HepG2 (cell line): Measurements from ENCODE around the gene WDR7. TPM values are rescaled to one million over a fixed set of nuclear protein-coding genes. Genes with fewer than 3 reads are reported as not detected.

Experiments
- ATAC-seq: fragments of 200-7000 bp; cut with Tn5 transposase; 3 replicates; pipeline ENCODE4 v1.9.1; 2020; ENCODE audit warnings: mild to moderate bottlenecking, moderate library complexity
- BruUV-seq: library from RNA; stranded (reverse); fragments of 400-500 nt; replicated peaks from 2 replicates; lab custom pipeline; 2021; lab: Mats Ljungman, UMichigan
- CTCF ChIA-PET: fragments of 300-600 bp; formaldehyde crosslinking; extraction: SDS; loops from one replicate; lab custom pipeline; 2021; ENCODE audit warnings: low total read pairs, inconsistent platforms, low intra/inter-chr PET ratio; lab: Yijun Ruan, JAX
- POLR2A ChIA-PET: fragments of 350-600 bp; sonication (Branson Sonifier 250); formaldehyde crosslinking; loops from one replicate; lab custom pipeline; 2020; ENCODE audit warnings: antibody characterized with exemption, inconsistent platforms; lab: Yijun Ruan, JAX
- DNase-seq: peaks from one replicate; pipeline ENCODE4 v3.0.0-alpha.2; 2015; ENCODE audit warnings: low spot score
- FAIRE-seq: peaks from 3 replicates; lab custom pipeline; 2011; peaks lifted over from hg19 to GRCh38; lab: Jason Lieb, UNC
- H2AFZ ChIP-seq: one replicate; pipeline ENCODE4 v1.6.1; 2011; ENCODE audit warnings: low read length, inconsistent platforms
- H3K27ac ChIP-seq: fragments of 300-600 bp; 3 replicates; pipeline ENCODE4 v1.8.0; 2011; ENCODE audit warnings: mixed run types, mild to moderate bottlenecking, mixed read lengths, low read length, inconsistent platforms; ENCODE audit not compliant: insufficient read depth; ENCODE audit errors: extremely low read length
- H3K27me3 ChIP-seq, 2 experiments: fragments of 200-600 bp in 1 of 2; 2 replicates in 1 of 2; 3 replicates in 1 of 2; pipeline versions ENCODE4 v1.6.0 to v1.8.0; 2011; ENCODE audit warnings: low read length in 2 of 2, mild to moderate bottlenecking in 2 of 2, moderate library complexity in 2 of 2, inconsistent platforms in 1 of 2; ENCODE audit not compliant: insufficient read depth in 2 of 2, control insufficient read depth in 1 of 2
- H3K36me3 ChIP-seq, 2 experiments: fragments of 200-600 bp in 1 of 2; replicated peaks in 1 of 2; 2 replicates in 1 of 2; 3 replicates in 1 of 2; pipeline versions ENCODE4 v1.5.1 to v1.8.0; 2011; ENCODE audit warnings: low read length in 2 of 2, inconsistent platforms in 1 of 2; ENCODE audit not compliant: insufficient read depth in 2 of 2, control insufficient read depth in 1 of 2
- H3K4me1 ChIP-seq: 2 replicates; pipeline ENCODE4 v1.5.1; 2012; ENCODE audit warnings: low read length, inconsistent platforms; ENCODE audit not compliant: insufficient read depth
- H3K4me2 ChIP-seq: 2 replicates; pipeline ENCODE4 v1.6.0; 2011; ENCODE audit warnings: low read depth, low read length, inconsistent platforms
- H3K4me3 ChIP-seq, 3 experiments: fragments of 200-600 bp in 1 of 3; sonication (generic), shearing (Covaris generic) in 1 of 3; replicated peaks in 1 of 3; 2 replicates each; pipeline ENCODE4 v1.5.1; 2011 to 2016; ENCODE audit warnings: low read length in 3 of 3, inconsistent platforms in 2 of 3, low read depth in 2 of 3, mild to moderate bottlenecking in 2 of 3, control low read depth in 1 of 3, mixed read lengths in 1 of 3; ENCODE audit not compliant: insufficient read depth in 1 of 3
- H3K79me2 ChIP-seq: one replicate; pipeline ENCODE4 v1.6.1; 2011; ENCODE audit warnings: low read length, inconsistent platforms; ENCODE audit not compliant: insufficient read depth
- H3K9ac ChIP-seq: 2 replicates; pipeline ENCODE4 v1.6.0; 2011; ENCODE audit warnings: mild to moderate bottlenecking, low read depth, low read length, inconsistent platforms; ENCODE audit not compliant: insufficient read depth
- H3K9me3 ChIP-seq: 2 replicates; pipeline ENCODE4 v1.5.1; 2012; ENCODE audit warnings: mild to moderate bottlenecking, low read length
- H4K20me1 ChIP-seq: 2 replicates; pipeline ENCODE4 v1.6.0; 2011; ENCODE audit warnings: inconsistent platforms, mild to moderate bottlenecking, low read length, moderate library complexity; ENCODE audit not compliant: insufficient read depth
- BCL6 ChIP-seq: IDR thresholded peaks from 2 replicates; pipeline ENCODE4 v1.6.1; 2016; ENCODE audit warnings: missing genetic modification reagents, missing compliant biosample characterization
- KLF12 ChIP-seq: sonication (generic); formaldehyde crosslinking; IDR thresholded peaks from 2 replicates; pipeline ENCODE4 v1.4.0; 2020; ENCODE audit warnings: missing genetic modification reagents, borderline replicate concordance
- PHB2 ChIP-seq: fragments of 450-650 bp; IDR thresholded peaks from 2 replicates; pipeline ENCODE4 v1.6.1; 2018; ENCODE audit not compliant: partially characterized antibody
- PRMT3 ChIP-seq: sonication (generic); formaldehyde crosslinking; IDR thresholded peaks from 2 replicates; pipeline ENCODE4 v1.8.1; 2022; ENCODE audit warnings: low read depth, mild to moderate bottlenecking, moderate library complexity, missing genetic modification reagents, borderline replicate concordance
- RBM39 ChIP-seq: fragments of 200-400 bp; formaldehyde crosslinking; IDR thresholded peaks from one replicate; pipeline ENCODE4 v1.6.1; 2018; ENCODE audit warnings: antibody characterized with exemption, mild to moderate bottlenecking, low read depth, low read length; ENCODE audit not compliant: poor library complexity, severe bottlenecking
- SETDB1 ChIP-seq: sonication (generic); formaldehyde crosslinking; IDR thresholded peaks from 2 replicates; pipeline ENCODE4 v1.5.1; 2020; ENCODE audit warnings: missing genetic modification reagents, mild to moderate bottlenecking, borderline replicate concordance
- U2AF1 ChIP-seq: fragments of 200-400 bp; formaldehyde crosslinking; optimal IDR thresholded peaks from 2 replicates; pipeline ENCODE3; 2017; ENCODE audit warnings: mild to moderate bottlenecking, low read depth, low read length
- ZBTB8A ChIP-seq: sonication (generic); formaldehyde crosslinking; IDR thresholded peaks from 2 replicates; pipeline ENCODE4 v1.4.0; 2020; ENCODE audit warnings: mild to moderate bottlenecking, low read depth, missing genetic modification reagents, borderline replicate concordance
- ZIK1 ChIP-seq: sonication (generic); formaldehyde crosslinking; IDR thresholded peaks from 2 replicates; pipeline ENCODE4 v1.5.0; 2020; ENCODE audit warnings: mild to moderate bottlenecking, low read depth, missing genetic modification reagents, borderline replicate concordance
- ZNF10 ChIP-seq: sonication (generic); formaldehyde crosslinking; IDR thresholded peaks from 2 replicates; pipeline ENCODE4 v1.4.0; 2020; ENCODE audit warnings: mild to moderate bottlenecking, low read depth, missing genetic modification reagents, borderline replicate concordance
- ZNF264 ChIP-seq: sonication (generic); formaldehyde crosslinking; IDR thresholded peaks from 2 replicates; pipeline ENCODE4 v1.4.0; 2020; ENCODE audit warnings: missing genetic modification reagents
- ZNF30 ChIP-seq: sonication (generic); formaldehyde crosslinking; IDR thresholded peaks from 2 replicates; pipeline ENCODE4 v1.5.0; 2020; ENCODE audit warnings: mild to moderate bottlenecking, missing genetic modification reagents
- ZNF816 ChIP-seq: sonication (generic); formaldehyde crosslinking; IDR thresholded peaks from 2 replicates; pipeline ENCODE4 v1.8.0; 2022; ENCODE audit warnings: missing genetic modification reagents, mild to moderate bottlenecking, borderline replicate concordance
- WGBS: methylation state at CpG from one replicate; pipeline ENCODE4 v1.1.6; 2017; ENCODE audit warnings: low lambda C conversion rate; 5-methylcytosine and 5-hydroxymethylcytosine counted together
- in situ Hi-C: cut with HindIII; loops from 2 replicates; pipeline ENCODE4 v1.10.0; 2017; ENCODE audit warnings: low pct_unique_long_range_greater_than_20kb; ENCODE audit not compliant: extremely low pct_ligation_motif_present
- intact Hi-C: fragments of 100-400 bp; cut with micrococcal nuclease; formaldehyde crosslinking; loops from one replicate; pipeline ENCODE4 v1.10.0; 2022; ENCODE audit not compliant: unreplicated experiment
- polyA plus RNA-seq, 8 experiments: library from polyadenylated mRNA; depleted of rRNA in 3 of 8; stranded (reverse) in 7 of 8; unstranded in 1 of 8; fragments of >200 nt; fragmentation: Illumina TruSeq in 4 of 8; extraction: Trizol in 4 of 8; gene quantifications; 2 replicates each; pipeline versions ENCODE4 v1.2.1 to v1.2.3, GENCODE V29; 2011 to 2016; ENCODE audit warnings: low read depth in 4 of 8, missing spikeins in 1 of 8, mixed read lengths in 1 of 8; ENCODE audit not compliant: insufficient read depth in 1 of 8
- total RNA-seq, 5 experiments: library from RNA; depleted of rRNA; stranded (reverse); fragments of >200 nt; fragmentation: Illumina TruSeq; extraction: Trizol; gene quantifications; 2 replicates each; pipeline ENCODE4 v1.2.3, GENCODE V29; 2016; ENCODE audit warnings: low read depth in 1 of 5
- TF ChIP-seq, protein P1 (sequence below): sonication (generic); formaldehyde crosslinking; IDR thresholded peaks from 2 replicates; pipeline ENCODE4 v1.4.0; 2020; ENCODE audit warnings: mild to moderate bottlenecking, missing genetic modification reagents
- TF ChIP-seq, protein P2 (sequence below): sonication (generic); formaldehyde crosslinking; conservative IDR thresholded peaks from 2 replicates; pipeline ENCODE4 v1.8.1; 2023; ENCODE audit warnings: missing genetic modification reagents

WDR7 gene
- total and polyA plus RNA-seq, 2 of the 13 experiments (the other 11 are each of a cell fraction or from before 2014, with no cell fraction given): 2.0 to 7.8 TPM

DNA sequence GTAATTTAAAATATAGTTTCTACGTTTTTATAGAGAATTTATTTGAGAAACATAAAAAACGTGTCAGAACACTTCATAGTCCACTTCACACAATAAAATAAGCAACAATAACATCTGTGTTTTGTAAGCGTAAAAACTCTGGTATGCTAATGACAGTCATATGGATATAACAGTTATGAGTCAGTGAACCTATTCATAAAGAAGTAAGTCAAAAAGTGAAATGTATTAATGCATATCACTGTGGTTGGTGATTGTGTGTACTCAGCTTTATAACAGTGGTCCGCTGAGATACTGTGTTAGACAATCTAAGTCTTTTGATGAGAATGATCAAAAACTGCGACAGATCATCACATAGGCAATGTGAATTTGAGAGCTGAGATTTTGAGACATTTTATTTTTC, 153.2 kb downstream of the WDR7 start (continued):
- TF ChIP-seq, protein P1, sequence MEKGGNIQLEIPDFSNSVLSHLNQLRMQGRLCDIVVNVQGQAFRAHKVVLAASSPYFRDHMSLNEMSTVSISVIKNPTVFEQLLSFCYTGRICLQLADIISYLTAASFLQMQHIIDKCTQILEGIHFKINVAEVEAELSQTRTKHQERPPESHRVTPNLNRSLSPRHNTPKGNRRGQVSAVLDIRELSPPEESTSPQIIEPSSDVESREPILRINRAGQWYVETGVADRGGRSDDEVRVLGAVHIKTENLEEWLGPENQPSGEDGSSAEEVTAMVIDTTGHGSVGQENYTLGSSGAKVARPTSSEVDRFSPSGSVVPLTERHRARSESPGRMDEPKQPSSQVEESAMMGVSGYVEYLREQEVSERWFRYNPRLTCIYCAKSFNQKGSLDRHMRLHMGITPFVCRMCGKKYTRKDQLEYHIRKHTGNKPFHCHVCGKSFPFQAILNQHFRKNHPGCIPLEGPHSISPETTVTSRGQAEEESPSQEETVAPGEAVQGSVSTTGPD (CRISPR knock-in tag): no peak
- TF ChIP-seq BCL6 (CRISPR knock-in tag) (no peak), SETDB1 (CRISPR knock-in tag) (no peak), ZBTB8A (no peak), ZNF30 (CRISPR knock-in tag) (no peak)
- TF ChIP-seq, protein P2, sequence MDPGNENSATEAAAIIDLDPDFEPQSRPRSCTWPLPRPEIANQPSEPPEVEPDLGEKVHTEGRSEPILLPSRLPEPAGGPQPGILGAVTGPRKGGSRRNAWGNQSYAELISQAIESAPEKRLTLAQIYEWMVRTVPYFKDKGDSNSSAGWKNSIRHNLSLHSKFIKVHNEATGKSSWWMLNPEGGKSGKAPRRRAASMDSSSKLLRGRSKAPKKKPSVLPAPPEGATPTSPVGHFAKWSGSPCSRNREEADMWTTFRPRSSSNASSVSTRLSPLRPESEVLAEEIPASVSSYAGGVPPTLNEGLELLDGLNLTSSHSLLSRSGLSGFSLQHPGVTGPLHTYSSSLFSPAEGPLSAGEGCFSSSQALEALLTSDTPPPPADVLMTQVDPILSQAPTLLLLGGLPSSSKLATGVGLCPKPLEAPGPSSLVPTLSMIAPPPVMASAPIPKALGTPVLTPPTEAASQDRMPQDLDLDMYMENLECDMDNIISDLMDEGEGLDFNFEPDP (CRISPR knock-in tag): no peak

DNA sequence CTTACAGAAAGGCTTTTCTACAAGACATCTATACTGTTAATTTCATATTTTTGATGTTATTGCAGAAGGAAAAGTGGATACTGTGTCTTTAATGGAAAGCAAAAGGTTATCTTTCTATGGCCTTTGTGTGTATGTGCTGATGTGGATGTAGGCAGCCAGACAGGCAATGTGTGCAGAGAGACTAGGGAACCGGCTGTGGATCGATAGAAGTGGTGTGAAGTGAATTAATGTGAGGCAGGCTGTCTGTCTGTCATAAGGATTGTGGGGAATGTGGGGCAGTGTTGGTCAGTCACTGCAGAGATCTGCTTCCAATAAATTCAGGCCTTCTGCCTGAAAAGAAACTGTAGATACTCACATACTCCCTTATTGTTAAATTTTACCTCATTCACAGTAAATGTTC, 156.7 kb downstream of the WDR7 start:
- POLR2A ChIA-PET: no interaction called here
- Histone ChIP-seq H4K20me1 (no peaks in the 10 kb centered on the region), H3K36me3 (no peaks in the 10 kb centered on the region), H3K9me3 (no peaks in the 10 kb centered on the region), H3K27ac (no peak overlapping the region), H3K4me1 (no peaks in the 10 kb centered on the region), H3K9ac (no peak overlapping the region)
- no peak for ATAC-seq
- intact Hi-C loops: no loop called here
- no peak for TF ChIP-seq ZIK1
- no peak for TF ChIP-seq ZNF10 (CRISPR knock-in tag)
- no peak for TF ChIP-seq ZNF816 (CRISPR knock-in tag)
- TF ChIP-seq ZNF264 (CRISPR knock-in tag): no peak
- TF ChIP-seq RBM39: no peak
- TF ChIP-seq KLF12 (CRISPR knock-in tag): no peak
- TF ChIP-seq PHB2: no peak
- TF ChIP-seq PRMT3: no peak
- TF ChIP-seq U2AF1: no peak
- TF ChIP-seq, all 625 proteins: peak for 0
- DNase-seq (no peak), FAIRE-seq (no peak)
- H3K27me3 ChIP-seq: no peaks in the 10 kb centered on the region
- WGBS: 62% methylated on average over 2 of the region's 2 CpGs
- H3K4me2 ChIP-seq: no peak overlapping the region
- no peak overlapping the region for H2AFZ ChIP-seq
- in situ Hi-C loops: no loop called here
- H3K4me3 ChIP-seq: no peak overlapping the region
- BruUV-seq: no TSS peak
- H3K79me2 ChIP-seq: no peaks in the 10 kb centered on the region
- CTCF ChIA-PET: no interaction called here
